Medulla oblongata (tissue), 1 donor: ENCODE data around the gene TNFAIP3.
A peak's percentile ranks its signal among the peaks of the same experiment; 100 is the strongest.

ENCODE experiments used
- DNase-seq: peaks from one replicate; pipeline ENCODE4 v3.0.0-alpha.2; 2015; ENCODE audit errors: extremely low spot score

Gene TNFAIP3

GRCh38 chr6:137923866-137924653 is 57.0 kb downstream of the TNFAIP3 start:
- no peak for DNase-seq

GRCh38 chr6:137925141-137925698 is 58.2 kb downstream of the TNFAIP3 start:
- no peak for DNase-seq

- no peak for DNase-seq
Measured at GRCh38 chr6:137926207-137926731, 59.2 kb downstream of the TNFAIP3 start.

GRCh38 chr6:137926985-137927384 is 59.9 kb downstream of the TNFAIP3 start:
- no peak for DNase-seq

- DNase-seq: peak; percentile 40
Measured at GRCh38 chr6:137927777-137928218, 60.7 kb downstream of the TNFAIP3 start.

GRCh38 chr6:137928286-137928685 is 61.2 kb downstream of the TNFAIP3 start:
- DNase-seq: peak; percentile 77

- DNase-seq: no peak
Measured at GRCh38 chr6:137931849-137932465, 64.9 kb downstream of the TNFAIP3 start.
